ENCODE results near the gene SCD5. TPM values are rescaled to one million over a fixed set of nuclear protein-coding genes. Genes with fewer than 3 reads are reported as not detected.

Gene SCD5
- total and polyA plus RNA-seq, 9 of the 15 experiments (the other 6 are each of a cell fraction or from before 2014, with no cell fraction given), result 0.01 to 0.20 (median 0.03) TPM; not detected in 5

DNA sequence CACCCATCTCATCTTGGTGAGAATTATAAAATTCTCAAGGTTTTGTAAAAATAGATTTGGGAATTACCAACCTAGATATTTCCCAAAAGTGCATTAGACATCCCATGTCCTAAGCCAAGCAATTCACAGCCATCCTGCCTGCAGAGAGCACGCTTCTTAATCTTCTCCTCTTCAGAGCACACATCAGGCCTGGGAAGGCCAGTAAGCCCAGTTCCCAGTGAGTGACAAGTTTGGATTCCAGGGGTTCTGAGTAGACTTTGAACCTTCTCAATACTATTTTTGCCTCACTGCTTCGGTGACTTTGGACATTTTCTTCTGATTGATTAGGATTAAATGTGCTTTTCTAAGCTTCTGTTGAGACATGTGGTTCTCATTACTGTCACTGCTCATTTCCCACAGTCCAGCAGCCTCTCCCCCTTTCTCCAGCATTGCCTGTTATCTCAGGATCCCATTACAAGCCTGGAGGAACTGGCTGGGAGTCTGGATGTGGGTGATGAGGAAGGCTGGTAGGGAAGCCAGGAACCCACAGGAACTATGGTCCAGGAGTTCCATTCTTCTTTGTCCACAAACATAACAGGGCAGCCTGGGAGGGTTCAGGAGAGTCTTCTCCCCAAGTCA lies 180.4 kb downstream of the SCD5 start:
- H3K9me1 ChIP-seq (ENCODE audit: control insufficient read depth, insufficient read depth, low read length), result no peaks in the 10 kb centered on the region
- H3K36me3 ChIP-seq (ENCODE audit: control insufficient read depth, insufficient read depth, low read length), result no peaks in the 10 kb centered on the region
- ChIA-PET POLR2A (no interaction called here), CTCF (ENCODE audit: low intra/inter-chr PET ratio) (no interaction called here)
- H3K4me2 ChIP-seq (ENCODE audit: insufficient read depth, low read length), result no peak overlapping the region
- no peak overlapping the region for H3K9ac ChIP-seq (ENCODE audit: insufficient read depth in 1 of 2, low read depth in 2 of 2, low read length in 2 of 2)
- ATAC-seq (no peak), DNase-seq (ENCODE audit: extremely low read depth in 1 of 4, low spot score in 3 of 4) (no peak), FAIRE-seq (no peak)
- TF ChIP-seq ZC3H11A (IDR thresholded peaks at IDR 0.05; ENCODE audit: low read depth, low read length) (no peak), SMAD3 (CRISPR knock-in tag; conservative IDR thresholded peaks at IDR 0.05) (no peak), MYNN (IDR thresholded peaks at IDR 0.05) (no peak), MYNN (CRISPR knock-in tag; IDR thresholded peaks at IDR 0.05) (no peak), ZNF830 (CRISPR knock-in tag; IDR thresholded peaks at IDR 0.05) (no peak), PYGO2 (tag; IDR thresholded peaks at IDR 0.05) (no peak), PHB (CRISPR knock-in tag; IDR thresholded peaks at IDR 0.05) (no peak), CEBPG (CRISPR knock-in tag; IDR thresholded peaks at IDR 0.05) (no peak), CEBPG (tag; conservative IDR thresholded peaks at IDR 0.05 in 1 of 2, IDR thresholded peaks at IDR 0.05 in 1 of 2) (no peak), DNMT1 (IDR thresholded peaks at IDR 0.05) (no peak), HOXB6 (CRISPR knock-in tag; IDR thresholded peaks at IDR 0.05; ENCODE audit: borderline replicate concordance) (no peak)
- TF ChIP-seq, protein P1, sequence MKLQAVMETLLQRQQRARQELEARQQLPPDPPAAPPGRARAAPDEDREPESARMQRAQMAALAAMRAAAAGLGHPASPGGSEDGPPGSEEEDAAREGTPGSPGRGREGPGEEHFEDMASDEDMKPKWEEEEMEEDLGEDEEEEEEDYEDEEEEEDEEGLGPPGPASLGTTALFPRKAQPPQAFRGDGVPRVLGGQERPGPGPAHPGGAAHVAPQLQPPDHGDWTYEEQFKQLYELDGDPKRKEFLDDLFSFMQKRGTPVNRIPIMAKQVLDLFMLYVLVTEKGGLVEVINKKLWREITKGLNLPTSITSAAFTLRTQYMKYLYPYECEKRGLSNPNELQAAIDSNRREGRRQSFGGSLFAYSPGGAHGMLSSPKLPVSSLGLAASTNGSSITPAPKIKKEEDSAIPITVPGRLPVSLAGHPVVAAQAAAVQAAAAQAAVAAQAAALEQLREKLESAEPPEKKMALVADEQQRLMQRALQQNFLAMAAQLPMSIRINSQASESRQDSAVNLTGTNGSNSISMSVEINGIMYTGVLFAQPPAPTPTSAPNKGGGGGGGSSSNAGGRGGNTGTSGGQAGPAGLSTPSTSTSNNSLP (IDR thresholded peaks at IDR 0.05; ENCODE audit: borderline replicate concordance, low read depth, low read length), result no peak
- TF ChIP-seq, protein P2, sequence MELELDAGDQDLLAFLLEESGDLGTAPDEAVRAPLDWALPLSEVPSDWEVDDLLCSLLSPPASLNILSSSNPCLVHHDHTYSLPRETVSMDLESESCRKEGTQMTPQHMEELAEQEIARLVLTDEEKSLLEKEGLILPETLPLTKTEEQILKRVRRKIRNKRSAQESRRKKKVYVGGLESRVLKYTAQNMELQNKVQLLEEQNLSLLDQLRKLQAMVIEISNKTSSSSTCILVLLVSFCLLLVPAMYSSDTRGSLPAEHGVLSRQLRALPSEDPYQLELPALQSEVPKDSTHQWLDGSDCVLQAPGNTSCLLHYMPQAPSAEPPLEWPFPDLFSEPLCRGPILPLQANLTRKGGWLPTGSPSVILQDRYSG (tag; conservative IDR thresholded peaks at IDR 0.05; ENCODE audit: low read depth), result no peak
- no peaks in the 10 kb centered on the region for H3K4me1 ChIP-seq (replicated peaks in 1 of 2; ENCODE audit: control insufficient read depth in 2 of 2, insufficient read depth in 2 of 2, low read length in 2 of 2)
- H3K27ac ChIP-seq (ENCODE audit: extremely low read depth, low read depth, low read length), result no peak overlapping the region
- H3K4me3 ChIP-seq, result no peak overlapping the region
- no peak overlapping the region for H2AFZ ChIP-seq (ENCODE audit: low read depth, low read length)
- intact Hi-C loops (cut with micrococcal nuclease), result no loop called here
- 0% methylated on average over 2 of the region's 2 CpGs for WGBS (ENCODE audit: insufficient coverage, low coverage, missing lambda C conversion rate)
- no peaks in the 10 kb centered on the region for H3K9me3 ChIP-seq (replicated peaks; ENCODE audit: control insufficient read depth, insufficient read depth, low read depth, low read length)
- no TSS peak for BruUV-seq (replicated peaks)
- in situ Hi-C loops (cut with MboI), result no loop called here
- H3K27me3 ChIP-seq (ENCODE audit: control insufficient read depth in 2 of 2, insufficient read depth in 2 of 2, low read length in 2 of 2), result peaks cover 12 to 46% of the 10 kb centered on the region in 2 experiments
- H3K79me2 ChIP-seq (ENCODE audit: control insufficient read depth, insufficient read depth, low read length), result no peaks in the 10 kb centered on the region
- H4K20me1 ChIP-seq (replicated peaks; ENCODE audit: control insufficient read depth, insufficient read depth, low read length), result no peaks in the 10 kb centered on the region
